BLaER1 treated with 17β-estradiol and CSF1 and Interleukin-3, amounts not matched to agents 10 nM and 100 nM (cell line): ENCODE results near the gene FLII.

ENCODE experiments used
- H3K27ac ChIP-seq, 11 experiments: shearing (Covaris generic); formaldehyde crosslinking; 2 replicates each; pipeline ENCODE4 v1.8.1; 2022
- H3K27me3 ChIP-seq, 11 experiments: shearing (Covaris generic); formaldehyde crosslinking; 2 replicates each; pipeline ENCODE4 v1.8.1; 2022
- H3K36me3 ChIP-seq, 11 experiments: shearing (Covaris generic); formaldehyde crosslinking; 2 replicates each; pipeline ENCODE4 v1.8.1; 2022
- H3K4me1 ChIP-seq, 10 experiments: shearing (Covaris generic); formaldehyde crosslinking; 2 replicates each; pipeline ENCODE4 v1.8.1; 2022
- H3K4me2 ChIP-seq, 11 experiments: shearing (Covaris generic); formaldehyde crosslinking; 2 replicates each; pipeline ENCODE4 v1.8.1; 2022
- H3K4me3 ChIP-seq, 10 experiments: shearing (Covaris generic); formaldehyde crosslinking; 2 replicates each; pipeline ENCODE4 v1.8.1; 2022
- H3K9ac ChIP-seq, 11 experiments: shearing (Covaris generic); formaldehyde crosslinking; 2 replicates each; pipeline ENCODE4 v1.8.1; 2022
- H3K9me3 ChIP-seq, 11 experiments: shearing (Covaris generic); formaldehyde crosslinking; replicated peaks in 1 of 11; 2 replicates each; pipeline ENCODE4 v1.8.1; 2022
- H4K20me1 ChIP-seq, 11 experiments: shearing (Covaris generic); formaldehyde crosslinking; 2 replicates each; pipeline ENCODE4 v1.8.1; 2022
- Cebpa-rat ChIP-seq, 11 experiments: shearing (Covaris generic); IDR thresholded peaks; 2 replicates each; pipeline ENCODE4 v1.8.1; 2022

Gene FLII

GRCh38 chr17:18229771-18230170 lies 28.8 kb downstream of the FLII start:
- Histone ChIP-seq H3K4me2 (no peak overlapping the region), H3K4me1 (peaks cover 17 to 31% (median 21%) of the 10 kb centered on the region in 10 experiments), H3K9ac (no peak overlapping the region), H3K36me3 (peaks cover 19 to 38% (median 29%) of the 10 kb centered on the region in 11 experiments), H3K27ac (no peak overlapping the region), H3K9me3 (no peaks in the 10 kb centered on the region), H3K4me3 (no peak overlapping the region), H3K27me3 (no peaks in the 10 kb centered on the region), H4K20me1 (peaks cover 4 to 85% (median 59%) of the 10 kb centered on the region in 11 experiments; a peak in 21 of 22 replicates)
- no peak for TF ChIP-seq Cebpa-rat (IDR thresholded peaks at IDR 0.05)

GRCh38 chr17:18229254-18229653 lies 29.3 kb downstream of the FLII start:
- Histone ChIP-seq H3K9me3 (no peaks in the 10 kb centered on the region), H3K36me3 (peaks cover 14 to 33% (median 23%) of the 10 kb centered on the region in 11 experiments; a peak in 21 of 22 replicates), H3K4me3 (no peak overlapping the region), H3K27ac (no peak overlapping the region), H3K27me3 (no peaks in the 10 kb centered on the region), H3K4me2 (no peak overlapping the region), H4K20me1 (peaks cover 4 to 83% (median 59%) of the 10 kb centered on the region in 11 experiments; a peak in 21 of 22 replicates), H3K9ac (peak overlapping the region in 1 of 11 experiments; percentile 42; a peak in 1 of 22 replicates), H3K4me1 (peaks cover 21 to 36% (median 26%) of the 10 kb centered on the region in 10 experiments)
- TF ChIP-seq Cebpa-rat (IDR thresholded peaks at IDR 0.05) = no peak

- no peak for TF ChIP-seq Cebpa-rat (IDR thresholded peaks at IDR 0.05)
- Histone ChIP-seq H3K4me2 (peak overlapping the region in 1 of 11 experiments; percentile 22; a peak in 1 of 22 replicates), H3K4me3 (no peak overlapping the region), H3K27me3 (no peaks in the 10 kb centered on the region), H3K27ac (no peak overlapping the region), H3K9ac (peak overlapping the region in 1 of 11 experiments; percentile 42; a peak in 4 of 22 replicates), H4K20me1 (peaks cover 4 to 73% (median 59%) of the 10 kb centered on the region in 11 experiments; a peak in 21 of 22 replicates), H3K36me3 (peaks cover 4 to 23% (median 14%) of the 10 kb centered on the region in 11 experiments; a peak in 16 of 22 replicates), H3K4me1 (peaks cover 22 to 40% (median 29%) of the 10 kb centered on the region in 10 experiments), H3K9me3 (no peaks in the 10 kb centered on the region)
Measured at GRCh38 chr17:18228176-18228682, 30.3 kb downstream of the FLII start.

GRCh38 chr17:18227635-18228034 lies 30.9 kb downstream of the FLII start:
- no peak for TF ChIP-seq Cebpa-rat (IDR thresholded peaks at IDR 0.05)
- Histone ChIP-seq H3K4me3 (no peak overlapping the region), H3K4me1 (peaks cover 22 to 40% (median 29%) of the 10 kb centered on the region in 10 experiments), H3K4me2 (peak overlapping the region in 6 of 11 experiments; percentile 3 to 99 (median 96); a peak in 7 of 22 replicates), H4K20me1 (peaks cover 4 to 68% (median 57%) of the 10 kb centered on the region in 11 experiments; a peak in 21 of 22 replicates), H3K27ac (no peak overlapping the region), H3K36me3 (peaks cover 0 to 18% (median 8%) of the 10 kb centered on the region in 11 experiments; a peak in 14 of 22 replicates), H3K9me3 (no peaks in the 10 kb centered on the region), H3K9ac (peak overlapping the region in 3 of 11 experiments; percentile 14 to 88 (median 86); a peak in 2 of 22 replicates), H3K27me3 (no peaks in the 10 kb centered on the region)

GRCh38 chr17:18226284-18226945 lies 32.1 kb downstream of the FLII start:
- no peaks in the 10 kb centered on the region for H3K9me3 ChIP-seq
- peaks cover 0 to 8% (median 0%) of the 10 kb centered on the region in 11 experiments; a peak in 1 of 22 replicates for H3K36me3 ChIP-seq
- no peak for TF ChIP-seq Cebpa-rat (IDR thresholded peaks at IDR 0.05)
- H3K9ac ChIP-seq = peak overlapping the region; percentile 76 to 92 (median 86)
- H3K4me2 ChIP-seq = peak overlapping the region; percentile 88 to 99 (median 95)
- no peaks in the 10 kb centered on the region for H3K27me3 ChIP-seq
- H4K20me1 ChIP-seq = peaks cover 4 to 55% (median 48%) of the 10 kb centered on the region in 11 experiments; a peak in 21 of 22 replicates
- peaks cover 27 to 43% (median 32%) of the 10 kb centered on the region in 10 experiments for H3K4me1 ChIP-seq
- peak overlapping the region in 10 of 11 experiments; percentile 52 to 76 (median 74); a peak in 18 of 22 replicates for H3K27ac ChIP-seq
- peak overlapping the region; percentile 73 to 90 (median 84) for H3K4me3 ChIP-seq

- no peaks in the 10 kb centered on the region for H3K9me3 ChIP-seq
- H3K4me2 ChIP-seq = peak overlapping the region; percentile 88 to 99 (median 95)
- H3K4me1 ChIP-seq = peaks cover 33 to 50% (median 39%) of the 10 kb centered on the region in 10 experiments
- H3K27ac ChIP-seq = peak overlapping the region in 10 of 11 experiments; percentile 52 to 76 (median 74); a peak in 20 of 22 replicates
- H3K27me3 ChIP-seq = no peaks in the 10 kb centered on the region
- H3K36me3 ChIP-seq = peaks cover 0 to 1% (median 0%) of the 10 kb centered on the region in 11 experiments; a peak in 1 of 22 replicates
- H3K9ac ChIP-seq = peak overlapping the region; percentile 76 to 92 (median 86)
- no peak for TF ChIP-seq Cebpa-rat (IDR thresholded peaks at IDR 0.05)
- H4K20me1 ChIP-seq = peaks cover 4 to 49% (median 43%) of the 10 kb centered on the region in 11 experiments; a peak in 21 of 22 replicates
- peak overlapping the region; percentile 73 to 90 (median 84) for H3K4me3 ChIP-seq
Measured at GRCh38 chr17:18225642-18226283, 32.8 kb downstream of the FLII start.

GRCh38 chr17:18225121-18225641 lies 33.4 kb downstream of the FLII start, which contains the start of gene LLGL1:
LLGL1 (plus strand) TSS chr17:18225635; CDS start chr17:18225683, 48 bp downstream.
- no peaks in the 10 kb centered on the region for H3K27me3 ChIP-seq
- H4K20me1 ChIP-seq = peaks cover 4 to 43% (median 37%) of the 10 kb centered on the region in 11 experiments; a peak in 21 of 22 replicates
- H3K4me3 ChIP-seq = peak within 1 kb of the TSS; percentile 73 to 90 (median 84)
- H3K36me3 ChIP-seq = no peaks in the 10 kb centered on the region
- H3K27ac ChIP-seq = peak within 1 kb of the TSS in 10 of 11 experiments; percentile 52 to 76 (median 74); a peak in 20 of 22 replicates
- H3K9me3 ChIP-seq = no peaks in the 10 kb centered on the region
- TF ChIP-seq Cebpa-rat (IDR thresholded peaks at IDR 0.05) = no peak
- H3K4me2 ChIP-seq = peak within 1 kb of the TSS; percentile 88 to 99 (median 95)
- H3K4me1 ChIP-seq = peaks cover 38 to 54% (median 44%) of the 10 kb centered on the region in 10 experiments
- H3K9ac ChIP-seq = peak within 1 kb of the TSS; percentile 76 to 92 (median 86)

- Histone ChIP-seq H3K36me3 (no peaks in the 10 kb centered on the region), H3K4me2 (peak overlapping the region; percentile 77 to 96 (median 87)), H3K4me1 (peaks cover 38 to 54% (median 44%) of the 10 kb centered on the region in 10 experiments), H3K27me3 (no peaks in the 10 kb centered on the region), H3K4me3 (peak overlapping the region; percentile 73 to 90 (median 84)), H4K20me1 (peaks cover 4 to 37% (median 32%) of the 10 kb centered on the region in 11 experiments; a peak in 20 of 22 replicates), H3K27ac (peak overlapping the region in 10 of 11 experiments; percentile 44 to 75 (median 66); a peak in 16 of 22 replicates), H3K9me3 (no peaks in the 10 kb centered on the region), H3K9ac (peak overlapping the region; percentile 73 to 92 (median 84))
- no peak for TF ChIP-seq Cebpa-rat (IDR thresholded peaks at IDR 0.05)
Measured at GRCh38 chr17:18224387-18225120, 34.0 kb downstream of the FLII start.
